Parathyroid adenoma (tissue), 2 donors: Measurements from ENCODE around the gene VWCE.
A peak's percentile ranks its signal among the peaks of the same experiment; 100 is the strongest.
"Not testable (repeated sequence)": the region's sequence is repeated elsewhere in the genome, so short reads cannot be mapped to it uniquely, and the experiment has no call there.

Experiments
- H2AFZ ChIP-seq: fragments of 300-600 bp; sonication (generic); one replicate; pipeline ENCODE4 v1.7.0; 2017; ENCODE audit warnings: antibody characterized with exemption, mild to moderate bottlenecking
- H3K27ac ChIP-seq: fragments of 300-600 bp; sonication (generic); one replicate; pipeline ENCODE4 v1.7.0; 2017
- H3K27me3 ChIP-seq: fragments of 300-600 bp; sonication (generic); one replicate; pipeline ENCODE4 v1.7.0; 2017; ENCODE audit warnings: low read length; ENCODE audit not compliant: control insufficient read depth, insufficient read depth
- H3K36me3 ChIP-seq: fragments of 300-600 bp; sonication (generic); one replicate; pipeline ENCODE4 v1.7.0; 2017; ENCODE audit warnings: low read length; ENCODE audit not compliant: control insufficient read depth, insufficient read depth
- H3K4me1 ChIP-seq: fragments of 300-600 bp; sonication (generic); one replicate; pipeline ENCODE4 v1.7.0; 2017; ENCODE audit warnings: control low read depth
- H3K4me2 ChIP-seq: fragments of 300-600 bp; sonication (generic); one replicate; pipeline ENCODE4 v1.7.0; 2017; ENCODE audit warnings: low read length
- H3K4me3 ChIP-seq: fragments of 300-600 bp; sonication (generic); one replicate; pipeline ENCODE4 v1.7.0; 2017; ENCODE audit warnings: low read depth, low read length
- H3K79me2 ChIP-seq: fragments of 300-600 bp; sonication (generic); one replicate; pipeline ENCODE4 v1.7.0; 2017; ENCODE audit warnings: control low read depth
- H3K9ac ChIP-seq: fragments of 300-600 bp; sonication (generic); one replicate; pipeline ENCODE4 v1.7.0; 2017; ENCODE audit warnings: mild to moderate bottlenecking
- H3K9me3 ChIP-seq: fragments of 300-600 bp; sonication (generic); one replicate; pipeline ENCODE4 v1.7.0; 2017; ENCODE audit warnings: low read length; ENCODE audit not compliant: control insufficient read depth
- TF ChIP-seq, protein P1 (sequence below): fragments of 300-600 bp; sonication (generic); IDR thresholded peaks from one replicate; pipeline ENCODE4 v1.7.0; 2017; ENCODE audit warnings: antibody characterized with exemption, mild to moderate bottlenecking
- donor health status: primary hyperparathyroidism.

Gene VWCE

DNA sequence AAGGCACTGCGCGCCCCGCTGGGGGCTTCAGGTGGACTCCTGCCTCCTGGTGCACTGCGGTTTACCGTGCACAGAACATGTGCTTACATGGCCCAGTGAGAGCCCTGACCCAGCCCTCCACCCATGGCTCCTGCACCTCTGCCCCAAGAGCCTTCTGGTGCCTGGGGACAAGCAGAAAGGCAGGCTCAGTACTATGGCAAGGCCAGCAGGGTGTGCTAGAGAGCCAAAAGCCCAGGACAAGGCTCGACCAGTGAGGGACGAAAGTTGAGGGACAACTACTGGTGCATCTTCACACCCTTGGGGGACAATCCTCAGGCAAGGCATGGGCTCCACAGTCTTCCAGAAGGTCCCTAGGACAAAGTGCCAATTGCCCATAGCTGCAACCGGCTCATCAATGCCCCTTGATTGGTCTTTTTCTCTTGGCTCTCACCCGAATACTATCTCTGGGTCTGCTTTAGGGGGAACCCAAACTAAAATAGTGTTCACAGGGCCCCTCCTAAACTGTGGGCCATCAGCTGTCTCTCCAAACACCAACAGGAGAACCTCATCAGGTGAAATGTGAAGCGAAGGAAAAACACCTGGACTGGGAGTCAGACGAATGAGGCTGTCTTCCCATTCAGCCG lies 40.6 kb downstream of the VWCE start:
- TF ChIP-seq, protein P1, sequence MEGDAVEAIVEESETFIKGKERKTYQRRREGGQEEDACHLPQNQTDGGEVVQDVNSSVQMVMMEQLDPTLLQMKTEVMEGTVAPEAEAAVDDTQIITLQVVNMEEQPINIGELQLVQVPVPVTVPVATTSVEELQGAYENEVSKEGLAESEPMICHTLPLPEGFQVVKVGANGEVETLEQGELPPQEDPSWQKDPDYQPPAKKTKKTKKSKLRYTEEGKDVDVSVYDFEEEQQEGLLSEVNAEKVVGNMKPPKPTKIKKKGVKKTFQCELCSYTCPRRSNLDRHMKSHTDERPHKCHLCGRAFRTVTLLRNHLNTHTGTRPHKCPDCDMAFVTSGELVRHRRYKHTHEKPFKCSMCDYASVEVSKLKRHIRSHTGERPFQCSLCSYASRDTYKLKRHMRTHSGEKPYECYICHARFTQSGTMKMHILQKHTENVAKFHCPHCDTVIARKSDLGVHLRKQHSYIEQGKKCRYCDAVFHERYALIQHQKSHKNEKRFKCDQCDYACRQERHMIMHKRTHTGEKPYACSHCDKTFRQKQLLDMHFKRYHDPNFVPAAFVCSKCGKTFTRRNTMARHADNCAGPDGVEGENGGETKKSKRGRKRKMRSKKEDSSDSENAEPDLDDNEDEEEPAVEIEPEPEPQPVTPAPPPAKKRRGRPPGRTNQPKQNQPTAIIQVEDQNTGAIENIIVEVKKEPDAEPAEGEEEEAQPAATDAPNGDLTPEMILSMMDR = peak; percentile 62
- H3K9ac ChIP-seq = no peak overlapping the region

DNA sequence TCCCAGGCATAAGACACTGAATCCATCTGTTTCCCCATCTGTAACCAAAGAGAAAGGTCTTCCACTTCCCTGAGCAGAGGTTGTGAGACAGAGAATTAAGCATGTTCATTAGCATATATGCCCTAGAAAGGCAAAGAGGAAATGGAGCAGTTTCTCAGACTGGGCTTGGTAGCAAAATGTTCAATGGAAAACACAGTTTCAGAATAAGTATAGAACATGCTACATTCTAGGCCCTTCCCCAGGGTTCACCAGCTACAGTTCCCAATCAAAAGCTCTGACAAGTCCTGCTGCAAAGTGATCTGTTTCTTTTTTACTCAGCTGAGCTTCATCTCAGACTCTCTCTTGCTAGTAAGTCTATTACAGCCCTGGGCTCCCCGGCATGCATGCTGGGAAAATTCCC lies 42.8 kb downstream of the VWCE start:
- not testable (repeated sequence) for H3K9me3 ChIP-seq, H2AFZ ChIP-seq, H3K4me3 ChIP-seq, H3K9ac ChIP-seq, H3K79me2 ChIP-seq, H3K36me3 ChIP-seq, H3K27me3 ChIP-seq, H3K4me1 ChIP-seq, H3K4me2 ChIP-seq, H3K27ac ChIP-seq

More for the DNA sequence above, 40.6 kb downstream of the VWCE start:
- H3K4me3 ChIP-seq = no peak overlapping the region
- H3K4me2 ChIP-seq = no peak overlapping the region
- H3K4me1 ChIP-seq = no peaks in the 10 kb centered on the region
- no peaks in the 10 kb centered on the region for H3K79me2 ChIP-seq
- peak overlapping the region; percentile 17 for H2AFZ ChIP-seq
- no peaks in the 10 kb centered on the region for H3K36me3 ChIP-seq
- H3K27me3 ChIP-seq = no peaks in the 10 kb centered on the region
- H3K27ac ChIP-seq = no peak overlapping the region
- no peaks in the 10 kb centered on the region for H3K9me3 ChIP-seq

DNA sequence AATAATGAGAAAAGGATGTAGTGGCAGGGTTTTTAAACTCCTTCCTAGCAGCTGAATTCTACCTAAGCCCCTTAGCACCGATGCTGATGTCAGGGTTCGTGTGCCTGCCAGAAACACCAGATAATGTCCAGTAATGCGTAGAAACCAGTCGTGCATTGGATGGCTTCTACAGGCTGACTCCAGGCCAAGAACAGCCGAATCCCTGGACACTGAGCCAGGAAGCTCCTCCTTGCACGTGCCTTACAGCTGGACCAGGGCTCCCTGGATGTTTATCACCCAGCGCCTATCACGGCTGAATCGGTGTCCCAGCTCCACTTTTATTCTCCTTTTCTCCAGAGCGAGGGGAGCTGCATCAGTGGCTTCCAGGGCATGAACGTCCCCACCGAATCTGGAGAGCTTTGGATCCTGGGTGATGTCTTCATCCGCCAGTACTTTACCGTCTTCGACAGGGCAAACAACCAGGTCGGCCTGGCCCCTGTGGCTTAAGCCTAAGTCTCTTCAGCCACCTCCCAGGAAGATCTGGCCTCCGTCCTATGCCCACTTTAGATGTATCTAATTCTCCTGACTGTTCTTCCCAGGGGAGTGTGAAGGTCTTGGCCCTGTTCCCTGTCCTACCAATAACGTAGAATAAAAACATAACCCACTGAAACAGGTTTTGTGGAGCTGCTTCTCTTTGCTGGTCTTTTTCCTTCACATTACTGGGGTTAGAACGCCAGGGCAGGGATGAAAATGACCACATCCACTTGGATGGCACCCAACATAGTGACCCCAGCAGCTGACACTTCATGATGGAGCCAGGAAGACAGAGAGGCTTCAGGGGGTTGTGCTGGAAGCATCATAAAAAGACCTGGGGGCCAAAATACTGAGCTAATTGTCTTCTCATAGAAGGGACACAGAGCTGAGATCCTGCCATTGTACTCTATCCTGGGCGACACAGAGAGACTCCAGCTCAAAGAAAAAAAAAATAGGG lies 44.0 kb downstream of the VWCE start:
- H3K27ac ChIP-seq, H3K9ac ChIP-seq, H3K27me3 ChIP-seq, H3K4me3 ChIP-seq, H3K4me1 ChIP-seq, H3K4me2 ChIP-seq, H2AFZ ChIP-seq, H3K9me3 ChIP-seq, H3K79me2 ChIP-seq, H3K36me3 ChIP-seq: not testable (repeated sequence)

DNA sequence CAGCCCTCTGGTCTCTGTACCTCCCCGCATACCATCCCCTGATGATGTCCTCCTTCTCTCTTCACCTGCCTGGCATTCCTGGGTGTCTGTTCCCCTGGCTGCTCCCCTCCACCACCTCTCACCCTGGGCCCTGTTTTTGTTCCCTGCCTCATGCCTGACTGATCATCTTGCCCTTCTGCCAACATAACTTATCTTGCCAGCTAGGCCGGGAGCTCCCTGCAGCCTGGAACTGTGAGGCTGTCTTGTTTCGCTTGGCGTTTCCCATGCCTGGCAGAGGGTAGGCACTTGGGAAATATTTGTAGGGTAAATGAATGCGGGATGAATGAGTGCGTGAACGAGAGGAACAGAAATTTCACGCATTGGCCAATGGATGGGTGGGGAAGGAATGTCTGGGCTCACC lies 45.9 kb downstream of the VWCE start:
- H3K27me3 ChIP-seq = not testable (repeated sequence)

DNA sequence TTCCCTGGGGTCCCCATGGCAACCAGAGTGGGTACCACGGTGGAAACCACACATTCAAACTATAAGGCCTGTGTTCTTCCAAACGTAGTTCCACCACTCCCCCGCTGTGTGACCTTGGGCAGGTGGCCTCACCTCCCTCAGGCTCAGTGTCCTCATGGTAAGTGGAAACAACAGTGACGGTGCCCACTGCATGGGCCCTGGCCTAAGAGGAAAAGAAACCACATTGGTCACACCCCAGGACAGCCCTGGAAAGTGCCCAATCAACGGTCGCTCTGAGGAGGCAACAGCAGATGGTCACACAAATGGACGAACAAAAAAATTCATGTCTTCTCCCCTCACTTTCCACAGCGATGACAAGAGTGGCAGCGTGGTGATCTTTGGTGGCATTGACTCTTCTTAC lies 47.0 kb downstream of the VWCE start:
- H3K4me3 ChIP-seq, H3K4me2 ChIP-seq, H3K9me3 ChIP-seq, H3K4me1 ChIP-seq, H3K36me3 ChIP-seq, H3K27ac ChIP-seq, H3K9ac ChIP-seq, H3K27me3 ChIP-seq, H2AFZ ChIP-seq, H3K79me2 ChIP-seq: not testable (repeated sequence)

More for the DNA sequence above, 45.9 kb downstream of the VWCE start:
- not testable (repeated sequence) for H2AFZ ChIP-seq, H3K4me2 ChIP-seq, H3K9ac ChIP-seq, H3K79me2 ChIP-seq, H3K4me3 ChIP-seq, H3K27ac ChIP-seq, H3K4me1 ChIP-seq, H3K36me3 ChIP-seq, H3K9me3 ChIP-seq

DNA sequence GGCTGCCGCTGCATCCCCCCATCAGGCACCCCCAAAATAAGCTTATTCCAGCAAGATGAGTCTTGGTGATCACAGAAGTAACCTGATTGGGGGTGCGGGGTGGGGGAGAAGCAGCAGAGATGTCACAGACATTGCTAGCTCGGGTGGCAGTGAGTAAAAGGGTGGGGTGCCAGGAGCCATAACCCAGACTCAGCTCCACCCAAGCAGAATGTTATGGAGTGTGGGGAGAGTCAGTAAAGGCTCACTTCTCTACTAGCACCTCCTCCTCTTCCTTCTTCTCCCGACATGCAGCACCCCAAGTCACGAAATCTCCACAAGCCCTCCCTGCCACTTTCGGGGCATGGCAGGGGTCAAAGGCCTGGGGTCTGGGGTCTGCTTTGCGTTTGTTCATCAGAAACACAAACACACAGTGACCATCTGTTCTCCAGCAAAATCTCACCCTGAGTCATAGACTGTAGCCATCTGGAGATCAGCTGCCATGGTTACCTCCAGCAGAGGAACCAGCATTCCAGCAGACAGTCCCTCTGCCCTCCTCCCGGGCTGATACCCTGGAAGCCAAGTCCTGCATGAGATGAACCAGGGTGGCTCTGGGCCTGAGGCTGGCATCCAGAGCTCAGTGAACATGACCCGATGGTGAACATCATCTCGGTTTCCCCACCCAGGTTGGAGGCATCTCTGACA lies 49.7 kb downstream of the VWCE start:
- H3K27me3 ChIP-seq, H3K79me2 ChIP-seq, H3K36me3 ChIP-seq, H3K4me1 ChIP-seq, H3K27ac ChIP-seq, H3K4me3 ChIP-seq, H3K9ac ChIP-seq, H3K4me2 ChIP-seq, H3K9me3 ChIP-seq, H2AFZ ChIP-seq: not testable (repeated sequence)

DNA sequence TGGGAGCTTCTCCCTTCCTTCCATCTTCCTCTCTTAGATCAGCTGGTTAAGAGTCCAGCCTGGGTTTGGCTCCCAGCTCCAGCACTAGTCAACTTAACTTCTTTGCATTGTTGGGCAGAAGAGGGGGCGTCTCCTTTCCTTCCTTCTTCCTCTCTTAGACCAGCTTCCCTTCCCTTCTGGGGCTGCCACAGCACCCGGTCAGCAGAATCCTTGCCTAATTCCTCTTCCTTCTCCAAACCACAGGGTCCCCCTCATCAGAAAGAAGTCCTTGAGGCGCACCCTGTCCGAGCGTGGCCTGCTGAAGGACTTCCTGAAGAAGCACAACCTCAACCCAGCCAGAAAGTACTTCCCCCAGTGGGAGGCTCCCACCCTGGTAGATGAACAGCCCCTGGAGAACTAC lies 53.6 kb downstream of the VWCE start:
- not testable (repeated sequence) for H3K9ac ChIP-seq, H3K4me1 ChIP-seq, H3K79me2 ChIP-seq, H3K4me3 ChIP-seq, H3K36me3 ChIP-seq, H3K4me2 ChIP-seq, H3K27ac ChIP-seq, H3K27me3 ChIP-seq, H3K9me3 ChIP-seq, H2AFZ ChIP-seq

DNA sequence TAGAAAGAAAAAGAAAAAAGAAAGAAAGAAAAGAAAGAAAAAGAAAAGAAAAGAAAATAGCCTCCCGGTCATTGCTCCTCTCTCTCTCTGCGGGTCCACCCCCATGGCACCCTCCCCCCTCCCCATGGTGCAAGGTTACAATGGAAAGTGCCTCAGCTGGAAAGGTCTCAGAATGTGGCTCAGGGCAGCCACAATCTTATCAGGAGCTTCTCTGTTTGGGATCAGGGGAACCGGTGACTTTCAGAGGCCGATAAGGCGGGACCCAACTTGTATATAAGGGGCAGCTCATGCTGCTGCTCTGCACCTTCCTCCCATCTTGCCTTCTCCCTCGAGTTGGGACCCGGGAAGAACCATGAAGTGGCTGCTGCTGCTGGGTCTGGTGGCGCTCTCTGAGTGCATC lies 54.2 kb downstream of the VWCE start, which contains the start of gene PGA5:
TSS of gene PGA5 (plus strand) at position 301 of the 400 bp plus-strand sequence. CDS start at position 353, 52 bp downstream.
- not testable (repeated sequence) for H3K36me3 ChIP-seq, H3K27me3 ChIP-seq, H3K4me3 ChIP-seq, H3K9ac ChIP-seq, H3K27ac ChIP-seq, H3K4me1 ChIP-seq, H2AFZ ChIP-seq, H3K79me2 ChIP-seq, H3K4me2 ChIP-seq, H3K9me3 ChIP-seq

DNA sequence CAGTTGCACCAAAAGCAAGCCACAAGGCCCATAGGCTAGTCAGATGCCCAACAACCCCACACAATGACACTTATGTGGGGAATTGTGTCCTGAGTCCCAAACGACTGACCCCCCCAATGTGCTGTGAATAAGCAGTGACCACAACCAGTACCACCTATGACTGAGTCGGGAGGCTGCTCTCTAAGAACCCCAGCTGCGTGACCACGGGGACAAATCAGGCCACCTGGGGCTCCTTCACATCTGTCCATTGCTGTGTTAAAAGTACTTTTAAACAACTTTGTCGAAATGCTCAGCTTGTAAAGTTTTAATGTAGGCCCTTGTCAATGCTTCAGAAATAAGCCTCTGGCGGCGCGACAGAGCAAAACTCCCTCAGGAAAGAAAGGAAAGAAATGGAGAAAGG lies 54.8 kb downstream of the VWCE start:
- not testable (repeated sequence) for H3K27ac ChIP-seq, H3K36me3 ChIP-seq, H3K9ac ChIP-seq, H2AFZ ChIP-seq, H3K27me3 ChIP-seq, H3K4me2 ChIP-seq, H3K4me1 ChIP-seq, H3K9me3 ChIP-seq, H3K79me2 ChIP-seq, H3K4me3 ChIP-seq

DNA sequence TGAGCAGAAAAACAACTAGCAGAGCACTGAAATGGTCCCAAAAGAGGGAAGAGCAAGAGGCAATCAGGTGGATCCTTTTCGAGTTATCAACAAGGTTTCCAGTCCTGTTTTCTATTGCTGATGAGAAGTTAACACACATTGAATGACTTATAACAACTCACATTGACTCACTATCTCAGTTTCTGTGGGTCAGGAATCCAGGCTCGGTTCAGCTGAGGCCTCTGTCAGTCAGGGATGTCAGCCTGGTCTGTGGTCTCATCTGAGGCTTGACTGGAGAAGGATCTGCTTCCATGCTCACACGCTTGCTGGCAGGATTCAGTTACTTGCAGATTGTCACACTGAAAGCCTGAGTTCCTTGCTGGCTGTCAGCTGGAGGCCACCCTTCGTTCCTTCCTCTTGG lies 58.0 kb downstream of the VWCE start:
- H3K4me3 ChIP-seq, H3K79me2 ChIP-seq, H3K4me1 ChIP-seq, H3K9me3 ChIP-seq, H3K27ac ChIP-seq, H2AFZ ChIP-seq, H3K27me3 ChIP-seq, H3K36me3 ChIP-seq, H3K4me2 ChIP-seq, H3K9ac ChIP-seq: not testable (repeated sequence)
